ENCODE results near the gene GATC. TPM values are rescaled to one million over a fixed set of nuclear protein-coding genes. Genes with fewer than 3 reads are reported as not detected.

The GATC gene
- polyA plus RNA-seq, 1 donor (not counting 4 experiments of a cell fraction or from before 2014, with no cell fraction given), result 22.4 TPM

GRCh38 chr12:120472521-120472920 lies 26.3 kb downstream of the GATC start:
- Histone ChIP-seq H2AFZ (ENCODE audit: control insufficient read depth, low read length) (no peak overlapping the region), H4K20me1 (ENCODE audit: control insufficient read depth, extremely low read depth, insufficient read depth, low read length) (peaks cover 8% of the 10 kb centered on the region), H3K27me3 (ENCODE audit: control insufficient read depth, extremely low read depth, insufficient read depth, low read length) (no peaks in the 10 kb centered on the region), H3K4me2 (ENCODE audit: control insufficient read depth, extremely low read depth, insufficient read depth, low read depth, low read length) (no peak overlapping the region), H3K9me3 (ENCODE audit: control insufficient read depth, low read depth, low read length) (no peaks in the 10 kb centered on the region), H3K79me2 (ENCODE audit: control insufficient read depth, insufficient read depth, low read length) (peaks cover 42% of the 10 kb centered on the region), H3K36me3 (ENCODE audit: control insufficient read depth in 2 of 2, extremely low read depth in 1 of 2, insufficient read depth in 2 of 2, low read length in 2 of 2) (no peaks in the 10 kb centered on the region), H3K4me3 (ENCODE audit: control insufficient read depth in 2 of 3, extremely low read depth in 1 of 3, insufficient read depth in 2 of 3, low read depth in 1 of 3, low read length in 3 of 3) (no peak overlapping the region), H3K9ac (ENCODE audit: control insufficient read depth, extremely low read depth, insufficient read depth, low read length) (no peak overlapping the region), H3K9me1 (ENCODE audit: control insufficient read depth, extremely low read depth, insufficient read depth, low read length) (no peaks in the 10 kb centered on the region), H3K27ac (ENCODE audit: control insufficient read depth, insufficient read depth, low read length) (no peak overlapping the region), H3K4me1 (ENCODE audit: control insufficient read depth, extremely low read depth, insufficient read depth, low read length) (peaks cover 29% of the 10 kb centered on the region)
- dilution Hi-C loops (cut with MboI; ENCODE audit: extremely low pct_ligation_motif_present, low sequenced_read_pairs), result no loop called here
- DNase-seq (ENCODE audit: low read depth, low spot score) (no peak), FAIRE-seq (no peak)
- TF ChIP-seq EZH2 (IDR thresholded peaks at IDR 0.05; ENCODE audit: low read length) (no peak), CTCF (optimal IDR thresholded peaks at IDR 0.05 in 1 of 3, IDR thresholded peaks at IDR 0.05 in 1 of 3, conservative IDR thresholded peaks at IDR 0.05 in 1 of 3; ENCODE audit: extremely low read depth in 1 of 3, insufficient read depth in 2 of 3, low read length in 3 of 3) (no peak)

GRCh38 chr12:120473807-120474615 lies 27.8 kb downstream of the GATC start:
- DNase-seq (ENCODE audit: low read depth, low spot score) (no peak), FAIRE-seq (no peak)
- H3K9me3 ChIP-seq (ENCODE audit: control insufficient read depth, low read depth, low read length), result no peaks in the 10 kb centered on the region
- dilution Hi-C loops (cut with MboI; ENCODE audit: extremely low pct_ligation_motif_present, low sequenced_read_pairs), result no loop called here
- TF ChIP-seq CTCF (optimal IDR thresholded peaks at IDR 0.05 in 1 of 3, IDR thresholded peaks at IDR 0.05 in 1 of 3, conservative IDR thresholded peaks at IDR 0.05 in 1 of 3; ENCODE audit: extremely low read depth in 1 of 3, insufficient read depth in 2 of 3, low read length in 3 of 3), result no peak
- no peak for TF ChIP-seq EZH2 (IDR thresholded peaks at IDR 0.05; ENCODE audit: low read length)
- H3K27ac ChIP-seq (ENCODE audit: control insufficient read depth, insufficient read depth, low read length), result peak overlapping the region; percentile 47
- peaks cover 26% of the 10 kb centered on the region for H3K4me1 ChIP-seq (ENCODE audit: control insufficient read depth, extremely low read depth, insufficient read depth, low read length)
- H2AFZ ChIP-seq (ENCODE audit: control insufficient read depth, low read length), result no peak overlapping the region
- H4K20me1 ChIP-seq (ENCODE audit: control insufficient read depth, extremely low read depth, insufficient read depth, low read length), result no peaks in the 10 kb centered on the region
- H3K4me3 ChIP-seq (ENCODE audit: control insufficient read depth in 2 of 3, extremely low read depth in 1 of 3, insufficient read depth in 2 of 3, low read depth in 1 of 3, low read length in 3 of 3), result peak overlapping the region in 1 of 3 experiments; percentile 25
- H3K79me2 ChIP-seq (ENCODE audit: control insufficient read depth, insufficient read depth, low read length), result peaks cover 27% of the 10 kb centered on the region
- no peaks in the 10 kb centered on the region for H3K27me3 ChIP-seq (ENCODE audit: control insufficient read depth, extremely low read depth, insufficient read depth, low read length)
- peak overlapping the region; percentile 60 for H3K4me2 ChIP-seq (ENCODE audit: control insufficient read depth, extremely low read depth, insufficient read depth, low read depth, low read length)
- H3K36me3 ChIP-seq (ENCODE audit: control insufficient read depth in 2 of 2, extremely low read depth in 1 of 2, insufficient read depth in 2 of 2, low read length in 2 of 2), result no peaks in the 10 kb centered on the region
- H3K9me1 ChIP-seq (ENCODE audit: control insufficient read depth, extremely low read depth, insufficient read depth, low read length), result no peaks in the 10 kb centered on the region
- peak overlapping the region; percentile 28 for H3K9ac ChIP-seq (ENCODE audit: control insufficient read depth, extremely low read depth, insufficient read depth, low read length)

All from keratinocyte (primary cell).